Measurements from ENCODE around the gene TMEM252. TPM values are rescaled to one million over a fixed set of nuclear protein-coding genes. Genes with fewer than 3 reads are reported as not detected.

Gene TMEM252
- total and polyA plus RNA-seq, 2 donors (not counting 1 experiment from before 2014, with no cell fraction given) = not detected

- ChIA-PET POLR2A (no interaction called here), CTCF (no interaction called here)
- ATAC-seq (ENCODE audit: low read depth) (no peak), DNase-seq (no peak)
- H3K27ac ChIP-seq (ENCODE audit: low read length in 2 of 2) = no peak overlapping the region
- no peaks in the 10 kb centered on the region for H3K4me1 ChIP-seq (ENCODE audit: control insufficient read depth in 2 of 2, insufficient read depth in 2 of 2, low read length in 2 of 2)
- Mint-ChIP-seq H3K4me3 (no peak overlapping the region), H3K27ac (no peak overlapping the region), H3K9me3 (ENCODE audit: insufficient read depth) (peaks cover 5% of the 10 kb centered on the region), H3K27me3 (peaks cover 23% of the 10 kb centered on the region), H3K4me1 (no peaks in the 10 kb centered on the region)
- no peaks in the 10 kb centered on the region for H3K36me3 ChIP-seq (replicated peaks in 1 of 2; ENCODE audit: control extremely low read depth in 1 of 2, control insufficient read depth in 1 of 2, extremely low read depth in 1 of 2, insufficient read depth in 2 of 2, low read length in 1 of 2)
- peaks cover 0 to 9% (median under 1%) of the 10 kb centered on the region in 3 donors for H3K9me3 ChIP-seq (ENCODE audit: control extremely low read depth in 1 of 3, control insufficient read depth in 2 of 3, insufficient read depth in 1 of 3, low read length in 2 of 3)
- no peak for TF ChIP-seq EZH2 (IDR thresholded peaks at IDR 0.05; ENCODE audit: borderline replicate concordance, insufficient read depth, low read depth, low read length, poor library complexity, severe bottlenecking)
- TF ChIP-seq, protein P1, sequence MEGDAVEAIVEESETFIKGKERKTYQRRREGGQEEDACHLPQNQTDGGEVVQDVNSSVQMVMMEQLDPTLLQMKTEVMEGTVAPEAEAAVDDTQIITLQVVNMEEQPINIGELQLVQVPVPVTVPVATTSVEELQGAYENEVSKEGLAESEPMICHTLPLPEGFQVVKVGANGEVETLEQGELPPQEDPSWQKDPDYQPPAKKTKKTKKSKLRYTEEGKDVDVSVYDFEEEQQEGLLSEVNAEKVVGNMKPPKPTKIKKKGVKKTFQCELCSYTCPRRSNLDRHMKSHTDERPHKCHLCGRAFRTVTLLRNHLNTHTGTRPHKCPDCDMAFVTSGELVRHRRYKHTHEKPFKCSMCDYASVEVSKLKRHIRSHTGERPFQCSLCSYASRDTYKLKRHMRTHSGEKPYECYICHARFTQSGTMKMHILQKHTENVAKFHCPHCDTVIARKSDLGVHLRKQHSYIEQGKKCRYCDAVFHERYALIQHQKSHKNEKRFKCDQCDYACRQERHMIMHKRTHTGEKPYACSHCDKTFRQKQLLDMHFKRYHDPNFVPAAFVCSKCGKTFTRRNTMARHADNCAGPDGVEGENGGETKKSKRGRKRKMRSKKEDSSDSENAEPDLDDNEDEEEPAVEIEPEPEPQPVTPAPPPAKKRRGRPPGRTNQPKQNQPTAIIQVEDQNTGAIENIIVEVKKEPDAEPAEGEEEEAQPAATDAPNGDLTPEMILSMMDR (IDR thresholded peaks at IDR 0.05) = no peak
- H2AFZ ChIP-seq (ENCODE audit: insufficient read depth, low read depth, low read length, poor library complexity, severe bottlenecking) = no peak overlapping the region
- no peak overlapping the region for H3K9ac ChIP-seq (ENCODE audit: low read length)
- 0% methylated on average over 3 of the region's 4 CpGs for WGBS (ENCODE audit: insufficient coverage)
- intact Hi-C loops (cut with micrococcal nuclease) = no loop called here
- H4K20me1 ChIP-seq (ENCODE audit: control insufficient read depth, insufficient read depth, low read length, poor library complexity, severe bottlenecking) = no peaks in the 10 kb centered on the region
- peaks cover 0 to 3% (median 0%) of the 10 kb centered on the region in 4 experiments for H3K27me3 ChIP-seq (replicated peaks in 1 of 4; ENCODE audit: control extremely low read depth in 1 of 4, control insufficient read depth in 3 of 4, insufficient read depth in 4 of 4, low read length in 3 of 4)
- H3K4me2 ChIP-seq (replicated peaks; ENCODE audit: low read depth, low read length, poor library complexity, severe bottlenecking) = no peak overlapping the region
- no peak overlapping the region for H3K4me3 ChIP-seq (ENCODE audit: control extremely low read depth in 1 of 5, extremely low read depth in 1 of 5, insufficient read depth in 1 of 5, low read depth in 2 of 5, low read length in 4 of 5)
- no peaks in the 10 kb centered on the region for H3K79me2 ChIP-seq (ENCODE audit: control insufficient read depth, insufficient read depth, low read length)
Observed at GRCh38 chr9:68522131-68522530, 18.6 kb downstream of the TMEM252 start.

DNA sequence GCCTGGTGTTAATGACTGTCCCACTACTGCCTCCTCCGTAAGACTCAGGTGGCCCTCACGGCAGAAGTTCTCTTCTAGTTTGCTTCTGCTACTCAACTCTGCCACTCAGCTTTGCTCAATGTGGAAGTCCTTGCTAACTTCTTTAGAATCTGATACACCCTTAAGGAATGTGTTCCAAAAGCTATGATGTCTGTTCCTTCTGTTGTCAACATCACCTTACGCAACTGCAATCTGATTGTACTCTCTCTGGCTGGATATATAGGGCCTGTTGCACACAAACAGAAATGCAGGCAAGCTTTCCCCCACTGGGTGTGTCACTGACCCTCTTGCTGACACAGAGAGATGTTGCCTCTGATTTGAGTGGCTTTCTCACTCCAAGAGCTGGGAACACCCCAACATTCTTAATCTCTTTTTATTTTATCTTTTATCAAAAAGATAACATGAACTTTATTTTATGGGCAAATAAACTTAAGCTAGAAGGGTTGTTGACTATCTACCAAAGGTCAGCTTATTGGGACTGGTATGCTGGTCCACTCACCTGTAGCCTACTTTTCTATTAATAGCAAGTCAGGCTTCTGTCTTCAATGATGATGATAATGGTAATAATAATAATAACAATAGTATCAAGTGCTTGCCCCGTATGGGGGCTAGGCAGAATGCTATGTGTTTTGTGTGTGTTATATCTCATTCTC, 25.2 kb downstream of the TMEM252 start:
- POLR2A ChIA-PET = no interaction called here
- H3K79me2 ChIP-seq (ENCODE audit: control insufficient read depth, insufficient read depth, low read length) = no peaks in the 10 kb centered on the region
- H3K36me3 ChIP-seq (replicated peaks in 1 of 2; ENCODE audit: control extremely low read depth in 1 of 2, control insufficient read depth in 1 of 2, extremely low read depth in 1 of 2, insufficient read depth in 2 of 2, low read length in 1 of 2) = no peaks in the 10 kb centered on the region
- Mint-ChIP-seq H3K4me1 (no peaks in the 10 kb centered on the region), H3K27ac (no peak overlapping the region), H3K27me3 (peaks cover 11% of the 10 kb centered on the region), H3K4me3 (no peak overlapping the region), H3K9me3 (ENCODE audit: insufficient read depth) (peaks cover 5% of the 10 kb centered on the region)
- peaks cover 0 to 3% (median 0%) of the 10 kb centered on the region in 4 experiments for H3K27me3 ChIP-seq (replicated peaks in 1 of 4; ENCODE audit: control extremely low read depth in 1 of 4, control insufficient read depth in 3 of 4, insufficient read depth in 4 of 4, low read length in 3 of 4)
- H4K20me1 ChIP-seq (ENCODE audit: control insufficient read depth, insufficient read depth, low read length, poor library complexity, severe bottlenecking) = no peaks in the 10 kb centered on the region
- TF ChIP-seq, protein P1 (IDR thresholded peaks at IDR 0.05) = no peak
- no peak for TF ChIP-seq EZH2 (IDR thresholded peaks at IDR 0.05; ENCODE audit: borderline replicate concordance, insufficient read depth, low read depth, low read length, poor library complexity, severe bottlenecking)
- H3K27ac ChIP-seq (ENCODE audit: low read length in 2 of 2) = no peak overlapping the region
- H3K9me3 ChIP-seq (ENCODE audit: control extremely low read depth in 1 of 3, control insufficient read depth in 2 of 3, insufficient read depth in 1 of 3, low read length in 2 of 3) = peaks cover 0 to 9% (median 6%) of the 10 kb centered on the region in 3 donors
- ATAC-seq (ENCODE audit: low read depth) (no peak), DNase-seq (no peak)
- no peak overlapping the region for H2AFZ ChIP-seq (ENCODE audit: insufficient read depth, low read depth, low read length, poor library complexity, severe bottlenecking)
- WGBS (ENCODE audit: insufficient coverage) = 91% methylated on average over 3 of the region's 4 CpGs
- CTCF ChIA-PET = no interaction called here
- H3K4me1 ChIP-seq (ENCODE audit: control insufficient read depth in 2 of 2, insufficient read depth in 2 of 2, low read length in 2 of 2) = no peaks in the 10 kb centered on the region
- H3K4me3 ChIP-seq (ENCODE audit: control extremely low read depth in 1 of 5, extremely low read depth in 1 of 5, insufficient read depth in 1 of 5, low read depth in 2 of 5, low read length in 4 of 5) = no peak overlapping the region
- H3K4me2 ChIP-seq (replicated peaks; ENCODE audit: low read depth, low read length, poor library complexity, severe bottlenecking) = no peak overlapping the region
- intact Hi-C loops (cut with micrococcal nuclease) = no loop called here
- no peak overlapping the region for H3K9ac ChIP-seq (ENCODE audit: low read length)
